Measurements from ENCODE around the gene UGT1A10. TPM values are rescaled to one million over a fixed set of nuclear protein-coding genes. Genes with fewer than 3 reads are reported as not detected.

The UGT1A10 gene
- total and polyA plus RNA-seq, 10 of the 15 experiments (the other 5 are each of a cell fraction or from before 2014, with no cell fraction given) = not detected

DNA sequence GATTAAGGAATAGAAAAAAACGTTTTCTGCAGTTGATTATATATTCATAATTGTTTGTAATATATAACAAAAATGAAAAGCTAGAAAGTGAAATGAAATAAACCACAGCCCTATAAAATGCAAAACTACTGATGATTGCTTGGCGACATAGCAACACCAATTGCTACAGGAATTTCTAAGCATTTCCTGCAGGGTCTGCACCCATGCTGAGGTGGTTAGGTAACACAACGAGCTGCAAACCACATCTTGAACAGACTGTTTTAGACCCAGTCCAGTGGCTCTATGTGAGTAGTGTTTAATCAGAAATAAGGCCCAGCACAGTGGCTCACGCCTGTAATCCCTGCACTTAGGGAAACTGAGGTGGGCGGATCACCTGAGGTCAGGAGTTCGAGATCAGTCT is 18.3 kb downstream of the UGT1A10 start (continued):
- TF ChIP-seq, protein P1, sequence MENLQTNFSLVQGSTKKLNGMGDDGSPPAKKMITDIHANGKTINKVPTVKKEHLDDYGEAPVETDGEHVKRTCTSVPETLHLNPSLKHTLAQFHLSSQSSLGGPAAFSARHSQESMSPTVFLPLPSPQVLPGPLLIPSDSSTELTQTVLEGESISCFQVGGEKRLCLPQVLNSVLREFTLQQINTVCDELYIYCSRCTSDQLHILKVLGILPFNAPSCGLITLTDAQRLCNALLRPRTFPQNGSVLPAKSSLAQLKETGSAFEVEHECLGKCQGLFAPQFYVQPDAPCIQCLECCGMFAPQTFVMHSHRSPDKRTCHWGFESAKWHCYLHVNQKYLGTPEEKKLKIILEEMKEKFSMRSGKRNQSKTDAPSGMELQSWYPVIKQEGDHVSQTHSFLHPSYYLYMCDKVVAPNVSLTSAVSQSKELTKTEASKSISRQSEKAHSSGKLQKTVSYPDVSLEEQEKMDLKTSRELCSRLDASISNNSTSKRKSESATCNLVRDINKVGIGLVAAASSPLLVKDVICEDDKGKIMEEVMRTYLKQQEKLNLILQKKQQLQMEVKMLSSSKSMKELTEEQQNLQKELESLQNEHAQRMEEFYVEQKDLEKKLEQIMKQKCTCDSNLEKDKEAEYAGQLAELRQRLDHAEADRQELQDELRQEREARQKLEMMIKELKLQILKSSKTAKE (IDR thresholded peaks at IDR 0.05; ENCODE audit: low read depth, poor library complexity, severe bottlenecking) = no peak
- TF ChIP-seq TBL1XR1 (IDR thresholded peaks at IDR 0.05; ENCODE audit: low read depth, low read length) = no peak
- no peak for TF ChIP-seq SP1 (IDR thresholded peaks at IDR 0.05; ENCODE audit: low read depth, low read length)
- TF ChIP-seq RCOR1 (conservative IDR thresholded peaks at IDR 0.05; ENCODE audit: low read depth, low read length) = no peak

DNA sequence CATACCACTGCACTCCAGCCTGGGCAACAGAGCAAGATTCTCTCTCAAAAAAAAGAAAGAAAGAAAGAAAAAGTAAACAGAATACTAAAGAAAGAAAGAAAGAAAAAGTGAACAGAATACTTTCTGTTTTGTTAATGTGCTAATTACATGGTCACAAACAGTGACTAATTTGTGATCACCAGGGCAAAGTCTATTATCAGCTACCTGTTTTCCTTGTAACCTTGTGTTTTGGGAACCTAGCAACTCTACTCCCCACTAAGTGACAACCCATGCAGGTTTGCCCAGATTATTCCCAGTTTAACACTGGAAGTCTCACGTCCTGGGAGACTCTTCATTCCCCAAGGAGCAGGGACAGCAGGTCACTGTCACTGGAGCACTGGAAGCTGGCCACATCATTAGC is 18.8 kb downstream of the UGT1A10 start:
- DNase-seq (ENCODE audit: low read depth, low spot score) (no peak), FAIRE-seq (no peak), ATAC-seq (no peak)
- Histone ChIP-seq H3K4me2 (ENCODE audit: control insufficient read depth, insufficient read depth) (no peak overlapping the region), H3K9ac (ENCODE audit: control insufficient read depth, insufficient read depth, low read length) (no peak overlapping the region), H3K9me3 (replicated peaks; ENCODE audit: control insufficient read depth, insufficient read depth, low read length) (peaks cover 2% of the 10 kb centered on the region; the same call in 1 of the 3 replicates), H3K36me3 (ENCODE audit: control insufficient read depth in 2 of 2, insufficient read depth in 2 of 2, low read length in 1 of 2) (no peaks in the 10 kb centered on the region), H3K4me3 (no peak overlapping the region), H3K79me2 (ENCODE audit: control insufficient read depth, insufficient read depth, low read length) (no peaks in the 10 kb centered on the region), H2AFZ (ENCODE audit: control insufficient read depth, low read depth, low read length) (no peak overlapping the region), H3K27me3 (replicated peaks in 1 of 2; ENCODE audit: control insufficient read depth in 2 of 2, insufficient read depth in 2 of 2, low read length in 1 of 2) (no peaks in the 10 kb centered on the region), H3K4me1 (ENCODE audit: control insufficient read depth, insufficient read depth, low read length) (no peaks in the 10 kb centered on the region), H4K20me1 (ENCODE audit: control insufficient read depth, insufficient read depth) (no peaks in the 10 kb centered on the region), H3K27ac (ENCODE audit: control insufficient read depth, insufficient read depth) (no peak overlapping the region)
- POLR2A ChIA-PET = no interaction called here
- no TSS peak for BruUV-seq (replicated peaks)
- intact Hi-C loops (cut with micrococcal nuclease; ENCODE audit: unreplicated experiment) = no loop called here
- in situ Hi-C loops (cut with MboI) = no loop called here
- RAD21 ChIA-PET (ENCODE audit: unreplicated experiment) = no interaction called here
- SMC1A ChIA-PET (ENCODE audit: uncharacterized antibody, unreplicated experiment) = interaction anchor here (1.3 kb wide), 1 partner anchor 44 kb away, joined by 3 read pairs; no protein-coding TSS in a partner anchor
- CTCF ChIA-PET = no interaction called here
- 0% methylated on average over 1 of the region's 1 CpG for WGBS (ENCODE audit: insufficient coverage, insufficient replicate concordance, low lambda C conversion rate, missing lambda C conversion rate)
- no peak for TF ChIP-seq TARDBP (IDR thresholded peaks at IDR 0.05; ENCODE audit: borderline replicate concordance)
- TF ChIP-seq TCF3 (IDR thresholded peaks at IDR 0.05; ENCODE audit: borderline replicate concordance, insufficient read depth, low read depth, low read length) = no peak
- no peak for TF ChIP-seq TCF7 (IDR thresholded peaks at IDR 0.05; ENCODE audit: borderline replicate concordance)
- no peak for TF ChIP-seq HDAC2 (IDR thresholded peaks at IDR 0.05)
- no peak for TF ChIP-seq MTA3 (IDR thresholded peaks at IDR 0.05; ENCODE audit: borderline replicate concordance, low read length)
- TF ChIP-seq, protein P2, sequence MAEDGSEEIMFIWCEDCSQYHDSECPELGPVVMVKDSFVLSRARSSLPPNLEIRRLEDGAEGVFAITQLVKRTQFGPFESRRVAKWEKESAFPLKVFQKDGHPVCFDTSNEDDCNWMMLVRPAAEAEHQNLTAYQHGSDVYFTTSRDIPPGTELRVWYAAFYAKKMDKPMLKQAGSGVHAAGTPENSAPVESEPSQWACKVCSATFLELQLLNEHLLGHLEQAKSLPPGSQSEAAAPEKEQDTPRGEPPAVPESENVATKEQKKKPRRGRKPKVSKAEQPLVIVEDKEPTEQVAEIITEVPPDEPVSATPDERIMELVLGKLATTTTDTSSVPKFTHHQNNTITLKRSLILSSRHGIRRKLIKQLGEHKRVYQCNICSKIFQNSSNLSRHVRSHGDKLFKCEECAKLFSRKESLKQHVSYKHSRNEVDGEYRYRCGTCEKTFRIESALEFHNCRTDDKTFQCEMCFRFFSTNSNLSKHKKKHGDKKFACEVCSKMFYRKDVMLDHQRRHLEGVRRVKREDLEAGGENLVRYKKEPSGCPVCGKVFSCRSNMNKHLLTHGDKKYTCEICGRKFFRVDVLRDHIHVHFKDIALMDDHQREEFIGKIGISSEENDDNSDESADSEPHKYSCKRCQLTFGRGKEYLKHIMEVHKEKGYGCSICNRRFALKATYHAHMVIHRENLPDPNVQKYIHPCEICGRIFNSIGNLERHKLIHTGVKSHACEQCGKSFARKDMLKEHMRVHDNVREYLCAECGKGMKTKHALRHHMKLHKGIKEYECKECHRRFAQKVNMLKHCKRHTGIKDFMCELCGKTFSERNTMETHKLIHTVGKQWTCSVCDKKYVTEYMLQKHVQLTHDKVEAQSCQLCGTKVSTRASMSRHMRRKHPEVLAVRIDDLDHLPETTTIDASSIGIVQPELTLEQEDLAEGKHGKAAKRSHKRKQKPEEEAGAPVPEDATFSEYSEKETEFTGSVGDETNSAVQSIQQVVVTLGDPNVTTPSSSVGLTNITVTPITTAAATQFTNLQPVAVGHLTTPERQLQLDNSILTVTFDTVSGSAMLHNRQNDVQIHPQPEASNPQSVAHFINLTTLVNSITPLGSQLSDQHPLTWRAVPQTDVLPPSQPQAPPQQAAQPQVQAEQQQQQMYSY (CRISPR knock-in tag; IDR thresholded peaks at IDR 0.05) = no peak
- TF ChIP-seq, protein P3, sequence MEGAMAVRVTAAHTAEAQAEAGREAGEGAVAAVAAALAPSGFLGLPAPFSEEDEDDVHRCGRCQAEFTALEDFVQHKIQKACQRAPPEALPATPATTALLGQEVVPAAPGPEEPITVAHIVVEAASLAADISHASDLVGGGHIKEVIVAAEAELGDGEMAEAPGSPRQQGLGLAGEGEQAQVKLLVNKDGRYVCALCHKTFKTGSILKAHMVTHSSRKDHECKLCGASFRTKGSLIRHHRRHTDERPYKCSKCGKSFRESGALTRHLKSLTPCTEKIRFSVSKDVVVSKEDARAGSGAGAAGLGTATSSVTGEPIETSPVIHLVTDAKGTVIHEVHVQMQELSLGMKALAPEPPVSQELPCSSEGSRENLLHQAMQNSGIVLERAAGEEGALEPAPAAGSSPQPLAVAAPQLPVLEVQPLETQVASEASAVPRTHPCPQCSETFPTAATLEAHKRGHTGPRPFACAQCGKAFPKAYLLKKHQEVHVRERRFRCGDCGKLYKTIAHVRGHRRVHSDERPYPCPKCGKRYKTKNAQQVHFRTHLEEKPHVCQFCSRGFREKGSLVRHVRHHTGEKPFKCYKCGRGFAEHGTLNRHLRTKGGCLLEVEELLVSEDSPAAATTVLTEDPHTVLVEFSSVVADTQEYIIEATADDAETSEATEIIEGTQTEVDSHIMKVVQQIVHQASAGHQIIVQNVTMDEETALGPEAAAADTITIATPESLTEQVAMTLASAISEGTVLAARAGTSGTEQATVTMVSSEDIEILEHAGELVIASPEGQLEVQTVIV (IDR thresholded peaks at IDR 0.05; ENCODE audit: borderline replicate concordance, partially characterized antibody) = no peak
- no peak for TF ChIP-seq IKZF1 (conservative IDR thresholded peaks at IDR 0.05)
- TF ChIP-seq CBX3 (IDR thresholded peaks at IDR 0.05; ENCODE audit: borderline replicate concordance, low read depth) = no peak
- TF ChIP-seq RCOR1 (conservative IDR thresholded peaks at IDR 0.05; ENCODE audit: low read depth, low read length) = no peak
- TF ChIP-seq KLF5 (IDR thresholded peaks at IDR 0.05; ENCODE audit: partially characterized antibody) = no peak
- TF ChIP-seq FOS (IDR thresholded peaks at IDR 0.05; ENCODE audit: borderline replicate concordance, extremely low read depth, insufficient read length) = no peak
- TF ChIP-seq CREM (IDR thresholded peaks at IDR 0.05; ENCODE audit: low read depth) = no peak
- TF ChIP-seq HCFC1 (IDR thresholded peaks at IDR 0.05; ENCODE audit: low read length) = no peak

Data from GM12878 (cell line).